ENCODE data around the gene SRGAP2B.
"Not testable (repeated sequence)": the region's sequence is repeated elsewhere in the genome, so short reads cannot be mapped to it uniquely, and the experiment has no call there.

- TF ChIP-seq CTCF (conservative IDR thresholded peaks at IDR 0.05); EZH2 (IDR thresholded peaks at IDR 0.05; ENCODE audit: low read depth): not testable (repeated sequence)
Measured at GRCh38 chr1:145001381-145001780, 93.7 kb downstream of the SRGAP2B start.

Data from PC-9 (cell line).